Activated CD4-positive, alpha-beta T cell treated with anti-CD3 and anti-CD28 coated beads, Interleukin-2, Interleukin-4, amounts not matched to agents 100 ng/mL and 50 ng/mL, durations not matched to agents 16 hours and 8 hours (primary cell): Measurements from ENCODE around the gene TEAD4.

Experiments
- DNase-seq: peaks from one replicate; pipeline ENCODE4 v3.0.0-alpha.2; 2020; ENCODE audit warnings: low spot score

The TEAD4 gene

GRCh38 chr12:3032770-3033538, 73.8 kb downstream of the TEAD4 start:
- no peak for DNase-seq

- DNase-seq = no peak
Observed at GRCh38 chr12:3033539-3033867, 74.3 kb downstream of the TEAD4 start.

GRCh38 chr12:3034067-3034750, 75.0 kb downstream of the TEAD4 start:
- DNase-seq = peak; percentile 48

DNA sequence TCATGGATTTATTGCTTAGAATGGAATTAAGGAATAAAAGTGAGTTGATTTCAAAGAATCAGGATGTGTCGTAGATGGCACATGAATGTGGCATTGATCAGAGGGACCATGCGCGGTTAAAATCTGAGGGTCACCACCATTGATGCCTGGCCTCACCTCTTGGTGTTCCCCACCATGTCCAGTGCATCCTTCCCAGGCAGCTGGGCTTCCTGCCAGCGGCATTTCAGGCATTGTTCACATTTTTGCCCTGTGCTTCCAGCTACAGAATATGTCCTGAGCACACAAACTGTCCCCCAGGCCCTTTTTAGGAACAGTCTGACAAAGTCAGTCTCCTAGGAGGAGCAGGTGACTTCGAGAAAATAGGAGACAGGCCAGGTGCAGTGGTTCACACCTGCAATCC, 76.0 kb downstream of the TEAD4 start:
- DNase-seq = no peak

DNA sequence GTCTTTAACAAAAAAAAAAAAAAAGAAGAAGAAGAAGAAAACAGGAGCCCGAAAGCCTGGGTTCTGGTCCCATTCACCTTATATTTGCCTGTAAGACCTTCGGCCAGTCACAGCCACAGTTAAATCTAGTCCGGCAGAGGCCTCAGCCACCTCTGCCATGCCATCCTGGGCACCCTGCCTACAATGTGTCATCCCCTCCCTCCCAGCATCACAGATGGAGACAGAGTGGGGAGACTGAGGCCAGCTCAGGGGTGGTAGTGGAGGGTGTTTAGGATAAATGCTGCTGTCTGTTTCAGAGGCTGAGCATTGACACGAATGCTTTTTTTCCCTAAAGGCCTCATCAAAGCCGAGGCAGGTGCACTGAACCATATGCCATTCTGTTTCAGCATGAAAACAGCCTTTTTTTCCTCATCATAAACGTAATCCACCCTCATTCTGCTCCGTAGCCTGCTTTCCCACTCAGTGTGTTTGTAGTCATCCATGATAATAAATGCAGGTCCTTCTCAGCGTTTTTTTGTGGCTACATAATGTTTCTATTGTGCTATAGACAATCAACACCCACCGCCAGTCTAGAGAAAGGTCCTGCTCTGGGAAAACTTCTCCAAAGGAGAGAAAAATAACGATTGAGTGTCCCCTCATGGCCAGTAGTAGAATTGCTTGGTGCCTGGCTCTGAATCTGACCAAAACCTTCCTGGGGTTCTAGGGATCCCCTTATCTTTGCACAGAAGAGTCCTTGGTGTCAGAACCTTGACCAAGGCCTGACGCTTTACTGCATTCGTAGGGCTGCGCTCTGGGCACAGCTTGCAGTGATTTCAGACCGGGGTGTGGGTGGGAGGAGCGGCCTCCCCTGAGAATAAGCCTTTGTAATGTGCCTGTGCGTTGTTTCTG, 76.9 kb downstream of the TEAD4 start:
- DNase-seq = no peak

GRCh38 chr12:3036901-3037600, 77.9 kb downstream of the TEAD4 start:
- DNase-seq = no peak

- DNase-seq = no peak
Observed at GRCh38 chr12:3038166-3038565, 79.0 kb downstream of the TEAD4 start.

GRCh38 chr12:3038926-3039510, 79.8 kb downstream of the TEAD4 start:
- no peak for DNase-seq

DNA sequence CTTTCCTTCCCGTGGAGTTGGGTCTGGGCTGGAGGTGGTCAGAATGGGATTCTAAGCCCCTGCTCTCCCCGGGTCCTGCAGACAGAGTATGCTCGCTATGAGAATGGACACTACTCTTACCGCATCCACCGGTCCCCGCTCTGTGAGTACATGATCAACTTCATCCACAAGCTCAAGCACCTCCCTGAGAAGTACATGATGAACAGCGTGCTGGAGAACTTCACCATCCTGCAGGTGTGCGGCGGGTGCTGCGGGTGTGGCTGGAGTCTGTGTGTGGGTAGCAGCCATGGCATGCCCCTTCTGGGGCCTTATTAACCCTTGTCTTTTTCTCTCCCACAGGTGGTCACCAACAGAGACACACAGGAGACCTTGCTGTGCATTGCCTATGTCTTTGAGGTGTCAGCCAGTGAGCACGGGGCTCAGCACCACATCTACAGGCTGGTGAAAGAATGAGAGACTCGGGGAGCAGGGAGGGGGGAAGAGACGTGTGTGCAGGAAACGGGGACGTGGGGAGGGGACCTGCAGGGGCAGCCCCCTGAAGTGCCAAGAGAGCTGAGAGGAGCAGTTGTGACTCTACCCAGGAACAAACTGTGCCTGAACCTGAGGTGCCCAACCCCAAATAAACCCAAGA, 80.9 kb downstream of the TEAD4 start:
- no peak for DNase-seq

GRCh38 chr12:3040663-3041544, 81.7 kb downstream of the TEAD4 start:
- DNase-seq = no peak

DNA sequence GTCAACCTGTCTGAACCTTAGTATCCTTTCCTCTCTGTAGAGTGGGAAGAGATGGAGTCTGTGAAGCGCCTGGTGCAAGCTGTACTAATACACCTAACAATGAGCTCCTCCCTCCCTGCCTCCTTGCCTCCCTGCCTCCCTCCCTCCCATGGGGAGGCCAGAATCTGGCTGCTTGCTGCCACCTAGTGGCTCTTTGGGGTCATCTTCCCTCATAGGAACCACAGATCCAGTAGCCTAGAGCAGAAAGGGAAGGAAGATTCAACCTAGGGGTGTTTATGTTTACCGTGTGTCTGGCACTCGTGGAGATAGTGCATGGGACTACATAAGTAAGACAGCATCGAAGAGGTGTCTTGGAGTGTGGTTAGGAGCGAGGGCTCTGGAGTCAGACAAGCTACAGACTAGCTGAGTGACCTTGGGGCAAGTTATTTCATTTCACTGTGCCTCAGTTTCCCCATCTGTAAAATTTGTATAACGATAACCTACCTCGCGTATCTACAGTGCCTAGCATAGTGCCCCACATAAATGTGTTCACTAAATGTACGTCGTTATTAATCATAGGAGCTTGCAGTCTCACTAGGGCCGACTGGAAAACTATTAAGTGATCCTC, 82.5 kb downstream of the TEAD4 start:
- DNase-seq = peak; percentile 76

GRCh38 chr12:3042394-3042793, 83.2 kb downstream of the TEAD4 start:
- DNase-seq = no peak

GRCh38 chr12:3042826-3043225, 83.6 kb downstream of the TEAD4 start:
- DNase-seq = no peak

- no peak for DNase-seq
Observed at GRCh38 chr12:3043406-3043805, 84.2 kb downstream of the TEAD4 start.

- no peak for DNase-seq
Observed at GRCh38 chr12:3044141-3044630, 85.0 kb downstream of the TEAD4 start.

GRCh38 chr12:3045494-3045893, 86.3 kb downstream of the TEAD4 start:
- DNase-seq = no peak

DNA sequence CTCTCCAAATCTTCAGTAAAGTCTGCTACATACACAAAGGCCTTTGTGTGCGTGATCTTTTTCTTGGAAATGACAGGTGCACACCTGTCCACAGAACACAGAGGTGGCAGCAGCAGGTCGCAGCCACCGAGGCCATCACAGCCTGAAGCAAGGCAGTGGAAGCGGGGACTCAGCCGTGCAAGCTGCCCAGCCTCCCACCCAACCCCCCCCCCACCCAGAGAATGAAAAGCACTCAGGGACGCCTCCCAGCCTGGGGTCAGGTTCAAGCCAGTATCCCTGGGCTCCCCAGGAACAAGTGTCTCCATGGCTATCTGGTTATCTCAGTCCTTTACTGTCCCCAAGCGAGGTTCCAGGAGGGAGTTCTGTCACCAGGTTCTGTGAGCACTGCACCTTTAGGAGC, 86.8 kb downstream of the TEAD4 start:
- no peak for DNase-seq

DNA sequence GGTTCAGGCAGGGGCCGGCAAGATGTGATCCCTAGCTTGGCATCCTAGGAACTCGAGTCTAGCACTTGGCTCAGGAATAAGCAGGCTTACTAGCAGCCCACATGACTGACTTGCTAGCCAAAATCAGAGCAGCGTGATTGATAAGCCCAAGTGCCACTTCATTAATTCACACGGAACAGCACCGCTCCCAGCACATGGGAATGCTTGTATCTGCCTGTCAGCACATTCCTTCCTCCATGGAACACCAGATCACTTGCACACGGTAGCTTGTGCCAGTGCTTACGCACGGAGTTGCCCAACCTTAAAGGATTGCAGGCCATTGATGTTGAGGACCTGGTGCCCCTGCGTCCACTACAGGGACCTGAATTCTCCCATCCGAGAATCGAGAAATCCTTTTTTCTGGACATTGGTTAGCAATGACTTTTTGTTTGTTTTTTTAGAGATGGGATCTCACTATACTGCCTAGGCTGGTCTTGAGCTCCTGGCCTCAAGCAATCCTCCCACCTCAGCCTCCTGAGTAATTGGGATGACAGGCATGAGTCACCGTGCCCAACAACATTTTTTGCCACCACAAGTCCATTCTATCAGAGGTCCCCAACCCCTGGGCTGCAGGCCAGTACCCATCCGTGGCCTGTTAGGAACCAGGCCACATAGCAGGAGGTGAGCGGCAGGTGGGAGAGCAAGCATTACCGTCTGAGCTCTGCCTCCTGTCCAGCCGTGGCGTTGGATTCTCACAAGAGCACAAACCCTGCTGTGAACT, 87.4 kb downstream of the TEAD4 start:
- no peak for DNase-seq

DNA sequence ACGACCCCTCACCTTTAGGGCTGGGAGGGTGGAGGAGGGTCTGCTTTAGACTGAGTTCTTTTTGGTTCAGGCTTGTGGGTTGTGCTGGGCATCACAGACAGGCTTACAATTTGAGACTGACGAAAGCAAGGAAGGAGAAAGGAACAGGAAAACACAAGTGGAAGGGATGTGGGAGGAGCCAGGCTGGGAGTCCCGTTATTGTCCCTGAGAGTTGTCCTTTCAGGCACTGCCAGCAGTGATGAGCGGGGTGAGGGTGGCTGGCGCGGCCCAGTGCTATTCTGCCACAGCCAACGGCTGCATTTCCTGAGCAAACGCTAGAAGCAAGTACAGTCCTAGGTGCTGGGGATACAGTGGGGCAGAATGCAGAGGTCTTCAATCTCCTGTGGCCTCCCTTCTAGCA, 88.8 kb downstream of the TEAD4 start:
- no peak for DNase-seq
